ENCODE results near the gene ZFAND3. TPM values are rescaled to one million over a fixed set of nuclear protein-coding genes. Genes with fewer than 3 reads are reported as not detected.

Gene ZFAND3
- total and polyA plus RNA-seq, 9 donors: 16.6 to 220 (median 51.9) TPM

DNA sequence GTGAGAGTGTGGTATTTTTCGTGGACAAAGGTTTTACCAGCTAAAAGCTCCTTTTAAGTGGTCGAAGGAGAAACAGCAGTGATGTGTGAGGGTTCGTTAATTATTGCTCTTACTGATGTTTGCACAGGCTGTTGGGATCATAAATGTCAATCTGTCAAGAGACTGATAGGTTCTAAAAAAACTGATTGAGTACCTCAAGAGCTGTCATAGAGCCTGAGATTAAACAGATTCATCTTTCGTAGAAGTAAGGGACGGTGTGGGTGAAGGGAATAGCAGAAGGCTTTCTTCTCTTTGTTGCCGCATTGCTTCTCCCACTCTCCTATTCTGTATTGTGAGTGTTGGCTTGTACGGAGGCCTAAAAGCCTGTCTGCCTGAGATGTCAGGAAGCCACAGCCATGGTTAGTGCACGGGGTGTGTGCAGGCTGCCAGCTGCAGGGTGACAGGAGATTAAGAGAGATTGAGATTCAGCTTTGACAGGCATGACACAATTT, 291.0 kb downstream of the ZFAND3 start:
- no peak for DNase-seq

DNA sequence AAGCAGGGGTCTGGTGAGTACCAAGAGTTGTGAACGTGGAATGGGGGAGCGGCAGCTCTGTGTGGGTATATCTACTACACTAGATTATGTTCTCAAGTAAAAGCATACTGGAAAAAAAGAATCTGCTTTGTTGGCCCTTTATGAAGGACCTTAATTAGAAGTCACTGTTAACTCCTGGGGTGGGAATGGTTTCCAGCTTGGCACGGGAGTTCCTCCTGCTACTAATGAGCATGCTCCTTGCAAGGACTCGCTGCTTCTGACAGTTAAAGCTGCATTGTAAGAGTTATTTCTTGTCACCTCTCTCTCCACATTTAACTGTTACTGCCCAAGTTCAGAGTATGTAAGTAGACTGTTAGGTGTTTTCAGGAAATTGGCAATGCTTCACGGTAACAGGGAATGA, 292.7 kb downstream of the ZFAND3 start:
- no peaks in the 10 kb centered on the region for H3K4me1 ChIP-seq (ENCODE audit: insufficient read depth)
- 86 to 90% (median 86%) methylated on average over 5 of the region's 5 CpGs for WGBS, 3 donors
- intact Hi-C loops (cut with DNase I): no loop called here
- no peaks in the 10 kb centered on the region for H3K36me3 ChIP-seq
- no peak for DNase-seq
- H3K9me3 ChIP-seq: no peaks in the 10 kb centered on the region
- no peak overlapping the region for H3K4me3 ChIP-seq
- TF ChIP-seq POLR2A (IDR thresholded peaks at IDR 0.05): no peak
- no peak for TF ChIP-seq EP300 (IDR thresholded peaks at IDR 0.05)
- TF ChIP-seq, protein P1, sequence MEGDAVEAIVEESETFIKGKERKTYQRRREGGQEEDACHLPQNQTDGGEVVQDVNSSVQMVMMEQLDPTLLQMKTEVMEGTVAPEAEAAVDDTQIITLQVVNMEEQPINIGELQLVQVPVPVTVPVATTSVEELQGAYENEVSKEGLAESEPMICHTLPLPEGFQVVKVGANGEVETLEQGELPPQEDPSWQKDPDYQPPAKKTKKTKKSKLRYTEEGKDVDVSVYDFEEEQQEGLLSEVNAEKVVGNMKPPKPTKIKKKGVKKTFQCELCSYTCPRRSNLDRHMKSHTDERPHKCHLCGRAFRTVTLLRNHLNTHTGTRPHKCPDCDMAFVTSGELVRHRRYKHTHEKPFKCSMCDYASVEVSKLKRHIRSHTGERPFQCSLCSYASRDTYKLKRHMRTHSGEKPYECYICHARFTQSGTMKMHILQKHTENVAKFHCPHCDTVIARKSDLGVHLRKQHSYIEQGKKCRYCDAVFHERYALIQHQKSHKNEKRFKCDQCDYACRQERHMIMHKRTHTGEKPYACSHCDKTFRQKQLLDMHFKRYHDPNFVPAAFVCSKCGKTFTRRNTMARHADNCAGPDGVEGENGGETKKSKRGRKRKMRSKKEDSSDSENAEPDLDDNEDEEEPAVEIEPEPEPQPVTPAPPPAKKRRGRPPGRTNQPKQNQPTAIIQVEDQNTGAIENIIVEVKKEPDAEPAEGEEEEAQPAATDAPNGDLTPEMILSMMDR (IDR thresholded peaks at IDR 0.05): no peak
- H3K27ac ChIP-seq: no peak overlapping the region
- H3K27me3 ChIP-seq: no peaks in the 10 kb centered on the region

More for the DNA sequence above, 291.0 kb downstream of the ZFAND3 start:
- Histone ChIP-seq H3K4me1 (ENCODE audit: insufficient read depth) (no peaks in the 10 kb centered on the region), H3K36me3 (no peaks in the 10 kb centered on the region), H3K9me3 (no peaks in the 10 kb centered on the region), H3K27ac (no peak overlapping the region), H3K4me3 (no peak overlapping the region), H3K27me3 (no peaks in the 10 kb centered on the region)
- no peak for TF ChIP-seq POLR2A (IDR thresholded peaks at IDR 0.05)
- no peak for TF ChIP-seq EP300 (IDR thresholded peaks at IDR 0.05)
- TF ChIP-seq, protein P1 (IDR thresholded peaks at IDR 0.05): no peak
- intact Hi-C loops (cut with DNase I): no loop called here
- WGBS, 3 donors: 82 to 92% (median 89%) methylated on average over 8 of the region's 8 CpGs

DNA sequence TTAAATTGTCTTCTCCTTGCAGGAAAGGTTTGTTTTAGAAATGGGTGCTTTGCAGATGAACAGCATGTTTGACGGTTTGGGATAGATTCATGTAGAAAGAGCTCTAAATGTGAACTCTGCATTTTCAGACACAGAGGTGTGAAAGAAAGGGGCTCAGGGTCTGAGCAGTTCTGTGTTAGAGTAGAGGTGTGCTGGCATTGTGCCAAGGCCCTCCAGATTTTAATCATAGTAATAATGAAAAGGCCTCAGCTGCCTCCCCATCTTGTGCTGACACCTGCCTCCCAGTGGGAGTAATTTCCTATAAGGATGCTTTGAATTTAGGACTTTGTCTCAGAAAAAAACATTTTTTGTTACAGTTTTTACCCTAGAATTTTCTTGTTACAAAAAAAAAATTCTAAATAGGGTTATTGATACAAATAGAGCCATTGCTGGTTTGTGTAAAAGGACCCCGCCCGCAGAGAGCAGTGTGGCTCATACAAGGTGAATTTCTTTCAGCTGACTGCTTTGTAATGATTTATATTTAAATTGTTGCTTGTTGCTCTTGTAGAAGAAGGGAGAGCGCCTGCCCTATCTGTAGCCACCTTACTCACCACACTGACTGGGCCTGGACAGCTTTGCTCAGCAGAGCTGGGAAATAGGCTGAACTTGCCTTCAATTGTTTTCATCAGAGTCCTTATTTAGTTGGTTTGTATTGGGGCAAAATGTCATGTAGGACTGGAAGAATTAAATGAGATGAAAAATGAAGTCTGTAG, 294.5 kb downstream of the ZFAND3 start:
- H3K27me3 ChIP-seq: no peaks in the 10 kb centered on the region
- H3K9me3 ChIP-seq: no peaks in the 10 kb centered on the region
- H3K36me3 ChIP-seq: no peaks in the 10 kb centered on the region
- intact Hi-C loops (cut with DNase I): no loop called here
- no peaks in the 10 kb centered on the region for H3K4me1 ChIP-seq (ENCODE audit: insufficient read depth)
- TF ChIP-seq POLR2A (IDR thresholded peaks at IDR 0.05): no peak
- TF ChIP-seq EP300 (IDR thresholded peaks at IDR 0.05): no peak
- TF ChIP-seq, protein P1 (IDR thresholded peaks at IDR 0.05): no peak
- 96 to 99% (median 96%) methylated on average over 4 of the region's 4 CpGs for WGBS, 3 donors
- no peak overlapping the region for H3K27ac ChIP-seq
- DNase-seq: no peak
- no peak overlapping the region for H3K4me3 ChIP-seq

- H3K4me3 ChIP-seq: no peak overlapping the region
- H3K4me1 ChIP-seq (ENCODE audit: insufficient read depth): no peaks in the 10 kb centered on the region
- TF ChIP-seq EP300 (IDR thresholded peaks at IDR 0.05) (no peak), POLR2A (IDR thresholded peaks at IDR 0.05) (no peak)
- TF ChIP-seq, protein P1 (IDR thresholded peaks at IDR 0.05): no peak
- intact Hi-C loops (cut with DNase I): no loop called here
- no peak for DNase-seq
- no peaks in the 10 kb centered on the region for H3K9me3 ChIP-seq
- 96 to 98% (median 97%) methylated on average over 2 of the region's 2 CpGs for WGBS, 3 donors
- H3K27me3 ChIP-seq: no peaks in the 10 kb centered on the region
- H3K36me3 ChIP-seq: no peaks in the 10 kb centered on the region
- no peak overlapping the region for H3K27ac ChIP-seq
These were observed 295.6 kb downstream of the ZFAND3 start for GRCh38 chr6:38114976-38115625.
